ENCODE results near the gene BOK. TPM values are rescaled to one million over a fixed set of nuclear protein-coding genes. Genes with fewer than 3 reads are reported as not detected.
A peak's percentile ranks its signal among the peaks of the same experiment; 100 is the strongest.
"Not testable (repeated sequence)": the region's sequence is repeated elsewhere in the genome, so short reads cannot be mapped to it uniquely, and the experiment has no call there.

The BOK gene
- total RNA-seq, 1 donor from 2014 or later, result 113 TPM

DNA sequence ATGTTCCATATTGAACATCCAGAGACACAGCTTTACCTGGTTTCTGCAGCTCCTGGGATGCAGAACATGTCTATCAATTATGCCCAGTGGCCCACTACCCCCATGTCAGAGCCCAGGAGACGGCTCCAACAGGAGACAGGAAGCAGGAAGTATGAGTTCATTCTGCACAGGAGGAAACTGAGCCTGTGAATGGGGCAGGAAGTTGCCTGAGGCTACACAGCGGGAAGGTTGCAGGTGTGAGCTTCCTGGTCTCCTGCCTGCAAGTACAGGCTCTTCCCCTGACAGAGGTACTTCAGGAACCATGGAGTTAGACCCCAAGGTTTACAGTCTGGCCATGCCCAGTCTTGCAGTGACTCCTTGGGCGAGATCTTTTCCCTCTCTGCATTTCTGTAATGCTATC, 2.8 kb upstream of the BOK start:
- no peak for DNase-seq (ENCODE audit: low read depth in 2 of 2)

DNA sequence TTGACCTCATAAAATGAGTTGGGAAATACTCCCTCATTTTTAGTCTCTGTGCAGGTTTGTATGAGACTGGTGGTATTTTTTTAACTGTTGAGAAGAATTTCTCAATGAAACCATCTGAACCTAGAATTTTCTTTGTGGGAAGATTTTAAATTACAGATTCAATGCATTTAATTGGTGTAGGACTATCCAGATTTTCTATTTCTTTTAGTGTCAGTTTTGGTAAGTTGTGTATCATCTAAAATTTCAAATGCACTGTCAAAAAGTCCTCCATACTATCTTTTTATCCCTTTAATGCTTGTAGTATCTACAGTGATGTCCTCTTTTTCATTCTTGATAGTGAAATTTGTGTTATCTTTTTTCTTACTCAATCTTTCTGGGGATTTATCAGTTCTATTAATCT, 1.8 kb upstream of the BOK start:
- DNase-seq (ENCODE audit: low read depth in 2 of 2), result no peak

DNA sequence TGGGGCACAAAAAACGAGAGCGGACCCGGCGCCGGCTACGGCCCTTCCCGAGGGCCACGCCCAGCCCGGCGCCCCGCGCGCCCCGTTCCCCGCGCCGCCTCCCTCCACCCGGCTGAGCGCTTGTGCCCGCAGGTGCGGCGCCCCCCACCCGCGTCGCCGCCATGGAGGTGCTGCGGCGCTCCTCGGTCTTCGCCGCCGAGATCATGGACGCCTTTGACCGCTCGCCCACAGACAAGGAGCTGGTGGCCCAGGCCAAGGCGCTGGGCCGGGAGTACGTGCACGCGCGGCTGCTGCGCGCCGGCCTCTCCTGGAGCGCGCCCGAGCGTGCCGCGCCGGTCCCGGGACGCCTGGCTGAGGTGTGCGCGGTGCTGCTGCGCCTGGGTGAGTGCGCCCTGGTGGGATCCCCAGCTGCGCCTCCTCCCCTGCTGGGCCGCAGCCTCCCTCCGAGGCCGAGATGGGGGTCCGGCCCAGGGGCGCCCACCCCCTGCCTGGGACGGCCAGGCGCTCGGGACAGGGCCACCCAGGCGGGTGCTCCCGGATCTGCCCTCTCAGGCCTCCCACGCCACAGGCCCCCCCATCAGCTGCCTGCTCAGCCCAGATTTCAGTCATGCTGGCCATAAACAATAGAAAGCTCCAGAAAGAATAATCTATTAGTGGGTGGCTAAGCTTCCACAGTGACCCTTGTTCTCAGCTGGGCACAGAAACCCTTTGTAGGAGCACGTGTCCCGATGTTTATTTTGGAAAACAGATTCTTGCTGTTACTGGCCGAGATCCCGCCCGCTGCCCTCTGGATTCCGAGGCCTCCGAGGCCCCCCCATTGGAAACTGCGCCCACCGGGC, 997 bp downstream of the BOK start:
- DNase-seq (ENCODE audit: low read depth in 2 of 2), result peak; percentile 69 to 85

DNA sequence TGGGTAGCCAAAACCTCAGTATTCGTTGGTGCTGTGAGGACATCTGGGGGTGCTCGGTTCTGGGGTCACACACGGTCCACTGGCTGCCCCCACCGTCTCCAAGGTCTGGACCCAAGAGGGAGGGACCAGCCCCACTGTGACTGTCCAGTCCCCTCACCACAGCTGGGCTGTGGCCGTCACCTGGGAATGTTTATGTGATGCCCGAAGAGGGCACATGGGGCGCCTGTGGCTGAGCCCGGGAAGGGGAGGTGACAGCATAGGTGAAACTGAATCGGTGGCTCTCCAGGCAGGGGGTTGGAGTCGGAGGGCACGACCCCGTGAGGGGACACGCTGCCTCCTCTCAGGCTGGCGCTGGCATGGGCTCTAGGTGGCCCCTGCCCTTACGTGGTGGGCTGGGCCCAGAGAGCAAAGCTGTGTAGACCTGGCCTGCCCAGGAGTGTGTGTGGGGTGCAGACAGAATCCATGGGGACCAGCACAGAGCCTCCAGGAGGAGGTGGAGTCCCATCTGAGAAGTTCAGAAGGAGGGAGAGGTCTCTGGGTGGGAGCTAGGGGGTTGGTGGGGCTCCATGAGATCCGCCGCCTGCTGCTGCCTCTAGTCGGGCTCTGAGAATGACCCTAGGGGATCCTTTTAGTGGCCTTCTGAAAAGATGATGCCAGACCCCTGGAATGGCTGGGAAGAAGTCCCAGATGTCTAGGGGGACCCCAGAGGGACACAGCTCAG, 1.8 kb downstream of the BOK start:
- DNase-seq (ENCODE audit: low read depth in 2 of 2), result no peak

DNA sequence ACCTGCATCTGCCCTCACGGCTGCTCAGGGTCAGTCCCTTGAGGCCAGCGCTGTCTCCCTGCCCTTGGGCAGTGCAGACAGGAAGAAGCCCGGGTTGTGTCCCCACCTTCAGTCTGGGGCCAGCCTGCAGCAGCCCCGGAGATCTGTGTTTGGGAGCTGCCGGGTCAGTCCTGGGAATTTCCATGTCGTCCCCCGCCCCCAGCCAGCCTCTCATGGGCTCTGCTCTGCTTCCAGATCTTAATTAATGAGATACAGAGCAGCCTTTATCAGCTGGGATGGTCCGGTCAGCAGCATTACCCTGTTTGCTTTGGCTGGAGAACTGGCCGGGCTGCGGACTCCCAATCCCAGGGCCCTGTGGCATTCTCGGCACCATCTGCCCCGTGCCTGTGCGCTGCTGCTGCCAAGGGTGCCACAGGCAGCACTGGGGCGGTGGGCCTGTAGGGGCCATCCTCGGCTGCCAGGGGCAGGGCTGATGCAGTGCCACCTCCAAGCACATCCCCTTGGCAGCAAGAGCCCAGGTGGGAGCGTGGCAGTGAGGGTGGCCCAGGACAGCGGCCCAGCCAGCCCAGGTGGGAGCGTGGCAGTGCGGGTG, 2.4 kb downstream of the BOK start:
- peak; percentile 52 to 60 for DNase-seq (ENCODE audit: low read depth in 2 of 2)

DNA sequence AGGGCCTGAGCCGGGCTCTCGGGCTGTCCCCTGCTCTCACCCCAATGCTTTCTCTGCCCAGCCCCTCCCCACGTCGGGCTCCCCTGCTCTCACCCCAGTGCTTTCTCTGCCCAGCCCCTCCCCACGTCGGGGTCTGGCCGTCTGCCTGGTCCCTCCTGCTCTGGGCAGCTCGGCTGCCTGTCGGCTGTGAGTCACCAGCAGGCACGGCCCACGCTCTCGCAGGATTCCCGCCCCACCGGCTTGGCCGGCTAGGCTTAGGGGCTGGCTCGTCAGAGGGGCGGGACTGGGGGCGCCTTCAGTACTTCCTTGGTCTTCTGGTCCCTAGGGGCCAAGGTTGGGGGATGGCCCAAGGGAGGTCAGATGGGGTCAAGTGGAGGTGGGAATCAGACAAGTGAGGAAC, 3.3 kb downstream of the BOK start:
- peak; percentile 71 to 81 for DNase-seq (ENCODE audit: low read depth in 2 of 2)

DNA sequence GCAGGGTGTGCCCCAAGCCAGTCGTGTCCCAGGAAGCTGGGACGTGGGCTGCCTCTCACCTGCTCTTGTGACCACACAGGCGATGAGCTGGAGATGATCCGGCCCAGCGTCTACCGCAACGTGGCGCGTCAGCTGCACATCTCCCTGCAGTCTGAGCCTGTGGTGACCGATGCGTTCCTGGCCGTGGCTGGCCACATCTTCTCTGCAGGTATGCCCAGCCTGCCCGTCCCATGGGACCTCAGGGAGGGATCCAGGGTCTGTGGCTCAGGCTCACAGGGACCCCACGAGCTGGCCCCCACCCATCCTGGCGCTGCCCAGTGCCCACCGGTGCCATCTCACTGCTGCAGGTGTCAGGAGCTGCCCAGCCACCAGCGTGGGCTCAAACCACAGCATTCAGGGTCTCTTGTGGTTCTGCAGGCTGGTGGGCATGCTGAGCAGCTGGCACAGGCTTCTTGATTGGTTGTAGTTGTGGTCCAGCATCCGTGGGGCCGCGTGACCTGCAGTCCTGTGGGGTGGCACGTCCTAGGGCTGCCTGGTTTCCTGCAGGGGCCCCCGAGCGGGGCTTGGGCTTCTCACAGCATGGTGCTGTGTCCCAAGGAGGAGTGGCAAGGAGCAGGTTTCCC, 3.8 kb downstream of the BOK start:
- no peak for DNase-seq (ENCODE audit: low read depth in 2 of 2)

DNA sequence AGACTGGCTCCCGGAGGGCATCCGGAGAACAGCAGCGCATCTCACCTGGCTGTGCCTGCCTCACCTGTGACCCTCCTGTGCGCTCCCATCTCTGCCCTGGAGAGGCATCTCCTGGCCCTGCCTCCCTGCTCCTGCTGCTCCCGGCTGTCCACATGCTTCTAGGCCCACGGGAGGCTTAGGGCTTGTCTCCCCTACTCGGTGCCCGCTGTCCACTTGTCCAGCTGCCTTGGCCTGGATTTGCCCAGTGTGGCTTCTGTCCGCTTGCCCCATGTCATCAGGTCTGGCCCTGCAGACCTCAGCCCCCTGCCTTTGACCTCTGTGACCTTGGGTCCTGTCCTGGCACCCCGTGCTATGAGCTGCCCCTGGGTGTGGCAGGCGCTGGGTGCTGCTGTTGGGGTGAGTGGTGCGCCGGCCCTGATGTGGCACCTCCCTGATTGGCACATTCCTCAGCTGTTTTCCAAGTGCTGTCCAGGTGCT, 4.5 kb downstream of the BOK start:
- no peak for DNase-seq (ENCODE audit: low read depth in 2 of 2)

DNA sequence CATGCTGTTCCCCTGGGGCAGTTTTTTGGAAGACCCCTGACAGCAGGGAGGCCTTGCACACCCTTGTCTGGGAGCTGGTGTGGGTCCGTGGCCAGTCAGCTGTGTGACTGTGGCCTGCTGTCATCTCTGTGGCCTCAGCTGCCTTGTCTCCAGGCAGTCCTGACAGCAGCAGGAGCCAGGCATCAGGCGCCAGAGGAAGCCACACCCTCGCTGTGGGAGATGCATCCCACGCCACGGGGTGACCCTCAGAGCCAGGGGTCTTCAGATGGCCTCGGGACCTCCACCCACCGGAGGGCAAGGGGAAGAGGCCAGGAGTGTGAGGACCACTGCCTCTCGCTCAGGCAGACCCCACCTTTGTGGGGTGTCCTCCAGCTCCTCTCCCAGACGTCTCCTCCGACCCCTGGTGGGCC, 5.0 kb downstream of the BOK start:
- DNase-seq (ENCODE audit: low read depth in 2 of 2), result no peak

DNA sequence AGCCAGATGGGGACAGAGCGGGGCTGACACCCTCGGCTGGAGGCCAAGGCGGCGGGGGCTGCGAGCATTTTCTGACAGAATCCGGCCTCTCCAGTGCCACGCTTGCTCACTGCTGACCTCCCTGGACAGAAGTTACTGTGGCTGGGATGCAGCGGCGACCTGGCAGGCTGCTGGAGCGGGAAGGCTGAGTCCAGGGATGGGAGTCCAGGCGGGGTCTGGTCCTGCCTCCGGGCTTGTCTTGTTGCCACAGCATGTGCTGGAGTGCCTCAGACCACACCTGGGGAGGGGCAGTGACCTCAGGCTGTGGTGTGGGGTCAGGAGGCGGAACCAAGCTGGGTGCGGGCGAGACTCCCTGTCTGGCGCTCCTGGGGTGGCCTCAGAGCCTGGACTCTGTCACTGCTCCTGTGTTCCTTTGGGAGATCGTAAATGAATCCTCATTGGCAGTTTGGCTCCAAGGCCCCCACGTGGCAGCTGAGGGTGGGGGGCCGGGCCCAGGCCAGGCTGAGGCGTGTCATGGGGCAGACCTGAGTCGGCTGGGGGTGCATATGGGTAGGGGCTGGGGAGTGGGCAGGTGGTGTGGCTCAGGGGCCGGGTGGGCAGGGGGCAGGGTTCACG, 5.5 kb downstream of the BOK start:
- no peak for DNase-seq (ENCODE audit: low read depth in 2 of 2)

DNA sequence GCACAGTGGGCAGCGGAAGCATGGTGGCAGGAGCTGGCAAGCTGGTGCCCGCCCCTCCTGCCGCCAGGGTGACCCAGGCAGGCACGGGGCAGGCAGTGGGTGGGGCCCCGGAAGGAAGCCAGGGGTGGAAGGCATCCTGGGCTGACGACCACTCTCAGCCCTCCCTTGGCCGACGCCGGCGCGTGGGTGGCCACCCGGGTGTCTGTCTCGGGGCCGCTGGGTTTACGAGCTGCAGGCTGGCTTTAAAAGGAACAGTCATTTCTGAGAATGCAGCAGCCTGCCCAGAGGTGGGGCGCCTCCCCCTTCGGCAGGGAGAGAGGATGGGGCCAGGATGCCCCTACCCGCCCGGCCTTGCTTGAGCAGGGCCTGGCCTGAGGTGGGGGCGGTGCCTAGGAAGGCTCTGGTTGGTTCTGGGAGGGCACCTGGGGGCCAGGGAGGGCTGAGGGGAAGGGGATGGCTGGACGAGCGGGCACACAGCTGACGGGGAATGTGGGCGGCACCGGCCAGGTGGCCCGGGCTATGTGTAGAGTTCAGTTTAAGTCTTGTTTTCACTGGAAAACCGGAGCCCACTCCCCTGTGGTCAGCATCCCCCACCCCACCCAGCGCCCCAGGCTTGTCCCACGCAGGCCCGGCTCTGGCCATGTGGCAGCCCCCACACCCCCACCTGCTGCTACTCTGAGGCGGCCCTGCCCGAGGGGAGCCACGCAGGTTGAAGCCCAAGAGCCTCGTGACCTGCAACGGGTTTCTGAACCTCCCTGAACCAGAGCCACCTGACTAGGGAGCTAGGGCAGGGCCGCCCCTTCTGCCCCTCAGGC, 6.3 kb downstream of the BOK start:
- no peak for DNase-seq (ENCODE audit: low read depth in 2 of 2)

DNA sequence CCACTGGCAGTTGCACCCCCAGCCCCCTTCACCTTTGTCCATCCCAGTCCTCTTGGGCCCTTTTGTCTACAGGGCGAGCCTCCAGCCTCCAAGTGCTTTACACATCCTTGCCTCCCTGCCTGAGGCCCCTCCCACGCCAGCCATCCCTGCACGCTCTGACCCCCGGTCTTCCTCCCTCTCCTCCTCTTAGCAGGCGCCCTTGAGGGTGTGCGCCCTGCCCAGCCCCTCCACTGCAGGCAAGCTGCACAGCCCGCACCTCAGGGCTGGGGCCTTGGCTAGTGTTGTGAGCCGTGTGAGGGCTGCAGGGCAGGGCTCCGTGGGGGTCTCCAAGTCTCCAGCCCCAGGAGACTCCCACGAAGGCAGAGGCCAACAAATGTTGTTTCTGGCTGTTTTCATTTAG, 6.9 kb downstream of the BOK start:
- DNase-seq (ENCODE audit: low read depth in 2 of 2), result no peak

DNA sequence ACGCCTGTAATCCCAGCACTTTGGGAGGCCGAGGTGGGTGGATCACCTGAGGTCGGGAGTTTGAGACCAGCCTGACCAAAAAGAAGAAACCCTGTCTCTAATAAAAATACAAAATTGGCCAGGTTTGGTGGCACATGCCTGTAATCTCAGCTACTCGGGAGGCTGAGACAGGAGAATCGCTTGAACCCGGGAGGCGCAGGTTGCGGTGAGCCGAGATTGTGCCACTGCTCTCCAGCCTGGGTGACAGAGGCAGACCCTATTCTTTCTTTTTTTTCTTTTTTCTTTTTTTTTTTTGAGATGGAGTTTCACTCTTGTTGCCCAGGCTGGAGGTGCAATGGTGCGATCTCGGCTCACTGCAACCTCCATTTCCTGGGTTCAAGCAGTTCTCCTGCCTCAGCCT, 7.5 kb downstream of the BOK start:
- not testable (repeated sequence) for DNase-seq (ENCODE audit: low read depth in 2 of 2)

DNA sequence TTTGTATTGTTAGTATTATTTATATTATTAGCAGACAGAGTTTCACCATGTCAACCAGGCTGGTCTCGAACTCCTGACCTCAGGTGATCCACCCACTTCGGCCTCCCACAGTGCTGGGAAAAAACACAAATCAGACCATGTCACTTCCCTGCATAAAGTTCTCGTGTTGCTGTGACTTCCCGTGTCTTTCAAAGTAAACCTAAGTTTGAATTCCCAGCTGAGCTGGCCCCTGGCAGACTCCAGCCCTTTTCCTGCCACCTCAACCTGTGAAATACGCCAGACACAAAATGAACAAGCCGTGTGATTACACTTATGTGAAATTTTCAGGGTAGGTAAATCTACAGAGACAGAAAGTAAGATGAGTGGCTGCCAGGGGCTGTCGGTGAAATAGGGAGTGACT, 7.9 kb downstream of the BOK start:
- DNase-seq (ENCODE audit: low read depth in 2 of 2), result peak in 1 of 2 donors; percentile 66

DNA sequence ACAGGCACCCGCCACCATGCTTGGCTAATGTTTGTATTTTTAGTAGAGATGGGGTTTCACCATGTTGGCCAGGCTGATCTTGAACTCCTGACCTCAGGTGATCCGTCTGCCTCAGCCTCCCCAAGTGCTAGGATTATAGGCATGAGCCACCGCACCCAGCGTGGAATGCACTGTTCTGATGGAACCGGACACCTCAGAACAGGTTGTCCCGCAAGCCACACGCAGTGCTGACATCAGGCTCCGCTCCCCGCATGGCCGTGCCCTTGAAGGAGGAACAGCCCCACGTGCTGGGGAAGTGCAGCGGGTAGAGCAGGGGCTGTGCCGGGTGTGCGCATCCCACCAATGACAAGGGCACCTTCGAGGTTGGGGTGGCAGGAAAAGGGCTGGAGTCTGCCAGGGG, 8.7 kb downstream of the BOK start:
- DNase-seq (ENCODE audit: low read depth in 2 of 2), result not testable (repeated sequence)

DNA sequence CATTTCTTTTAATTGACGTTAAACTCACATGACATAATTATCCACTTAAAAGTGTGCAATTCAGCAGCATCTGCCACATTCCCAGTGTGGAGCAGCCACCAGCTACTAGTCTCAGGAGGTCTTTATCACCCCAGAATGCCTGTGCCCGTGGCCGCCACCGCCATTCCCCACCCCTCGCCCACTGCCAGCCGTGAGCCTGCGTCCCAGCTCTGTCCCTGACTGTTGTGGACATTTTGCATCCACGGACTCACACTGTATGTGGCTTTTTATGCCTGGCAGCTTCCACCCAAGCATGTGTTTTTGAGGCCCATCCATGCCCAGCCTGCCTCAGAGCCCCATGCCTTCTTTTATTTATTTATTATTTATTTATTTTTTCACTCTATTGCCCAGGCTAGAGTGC, 9.2 kb downstream of the BOK start:
- no peak for DNase-seq (ENCODE audit: low read depth in 2 of 2)

DNA sequence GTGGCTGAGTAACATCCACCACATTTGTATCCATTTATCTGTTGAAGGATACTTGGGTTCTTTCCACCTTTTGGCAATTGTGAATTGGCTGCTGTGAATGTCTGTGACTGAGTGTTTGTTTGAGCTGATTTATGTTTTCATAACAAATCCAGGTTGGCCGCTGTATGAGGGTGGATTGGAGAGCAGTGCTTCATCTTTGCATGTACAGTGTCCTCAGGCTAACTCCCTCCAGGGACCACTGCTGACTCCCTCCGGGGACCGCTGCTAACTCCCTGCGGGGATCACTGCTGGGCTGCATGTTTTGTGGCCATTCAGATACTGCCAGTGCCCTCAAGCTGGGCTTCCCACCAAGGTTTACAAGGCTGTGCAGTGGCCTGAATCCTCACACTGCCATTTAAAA, 10.2 kb downstream of the BOK start:
- DNase-seq (ENCODE audit: low read depth in 2 of 2), result no peak

DNA sequence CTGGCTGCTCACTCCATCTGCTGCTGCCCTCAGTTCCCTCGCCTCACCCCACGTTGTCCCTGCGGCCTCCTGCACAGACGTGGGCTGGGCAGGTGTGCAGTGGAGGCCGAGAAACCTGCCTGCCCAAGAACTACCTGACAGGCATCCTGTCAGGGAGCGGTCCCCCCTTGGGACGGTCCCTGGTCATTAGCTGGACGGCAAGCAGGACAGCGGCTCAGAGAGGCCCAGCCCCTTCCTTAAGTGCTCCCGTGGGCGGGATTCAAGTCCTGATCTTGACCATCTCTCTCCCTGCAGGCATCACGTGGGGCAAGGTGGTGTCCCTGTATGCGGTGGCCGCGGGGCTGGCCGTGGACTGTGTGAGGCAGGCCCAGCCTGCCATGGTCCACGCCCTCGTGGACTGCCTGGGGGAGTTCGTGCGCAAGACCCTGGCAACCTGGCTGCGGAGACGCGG, 11.3 kb downstream of the BOK start:
- no peak for DNase-seq (ENCODE audit: low read depth in 2 of 2)

DNA sequence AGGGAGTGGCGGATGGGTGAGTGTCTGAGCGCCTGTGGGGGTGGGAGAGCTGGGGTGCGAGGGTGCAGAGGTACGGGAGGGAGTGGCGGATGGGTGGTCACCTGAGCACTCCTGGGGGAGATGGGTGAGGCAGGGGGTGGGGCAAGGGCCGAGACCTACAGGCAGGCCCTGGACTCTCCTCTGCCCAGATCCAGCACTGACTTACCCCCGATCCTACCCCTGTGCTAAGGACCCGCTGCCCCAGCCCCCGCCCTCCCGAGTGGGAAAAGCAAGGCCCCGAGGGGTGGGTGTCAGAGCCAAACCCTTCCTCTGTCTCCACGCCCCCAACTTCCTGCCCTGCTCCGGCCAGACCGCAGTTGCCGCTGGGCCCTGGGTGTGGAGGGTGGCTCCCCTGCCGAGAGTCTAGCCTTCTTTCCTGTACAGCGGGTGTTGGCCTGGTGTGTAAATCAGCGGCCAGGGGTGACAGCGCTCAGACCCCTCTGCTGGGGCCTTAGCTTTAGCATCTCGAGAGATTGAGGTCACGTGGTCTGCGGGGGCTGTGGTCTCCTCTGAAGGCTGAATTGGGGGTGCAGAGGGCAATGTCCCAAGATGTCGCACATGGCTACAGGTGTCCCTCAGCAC, 12.5 kb downstream of the BOK start:
- DNase-seq (ENCODE audit: low read depth in 2 of 2), result peak in 1 of 2 donors; percentile 31
